Measurements from ENCODE around the gene FOXD3. TPM values are rescaled to one million over a fixed set of nuclear protein-coding genes. Genes with fewer than 3 reads are reported as not detected.
A peak's percentile ranks its signal among the peaks of the same experiment; 100 is the strongest.

Gene FOXD3
- total and polyA plus RNA-seq, 10 donors: 0.09 to 0.51 (median 0.17) TPM; not detected in 5

- H3K36me3 ChIP-seq: no peaks in the 10 kb centered on the region
- peaks cover 17 to 100% (median 86%) of the 10 kb centered on the region in 7 donors for H3K27me3 ChIP-seq (replicated peaks in 1 of 7)
- intact Hi-C loops (cut with DNase I; ENCODE audit: low total_unique reads): no loop called here
- no peak for DNase-seq
- H3K4me3 ChIP-seq: peak overlapping the region in 1 of 8 donors; percentile 33
- no peak overlapping the region for H3K27ac ChIP-seq
- peaks cover 0 to 32% (median 21%) of the 10 kb centered on the region in 6 donors for H3K4me1 ChIP-seq
- peaks cover 0 to 13% (median 0%) of the 10 kb centered on the region in 8 donors for H3K9me3 ChIP-seq
- TF ChIP-seq POLR2AphosphoS5 (IDR thresholded peaks at IDR 0.05) (no peak), POLR2A (IDR thresholded peaks at IDR 0.05) (no peak)
- TF ChIP-seq, protein P1, sequence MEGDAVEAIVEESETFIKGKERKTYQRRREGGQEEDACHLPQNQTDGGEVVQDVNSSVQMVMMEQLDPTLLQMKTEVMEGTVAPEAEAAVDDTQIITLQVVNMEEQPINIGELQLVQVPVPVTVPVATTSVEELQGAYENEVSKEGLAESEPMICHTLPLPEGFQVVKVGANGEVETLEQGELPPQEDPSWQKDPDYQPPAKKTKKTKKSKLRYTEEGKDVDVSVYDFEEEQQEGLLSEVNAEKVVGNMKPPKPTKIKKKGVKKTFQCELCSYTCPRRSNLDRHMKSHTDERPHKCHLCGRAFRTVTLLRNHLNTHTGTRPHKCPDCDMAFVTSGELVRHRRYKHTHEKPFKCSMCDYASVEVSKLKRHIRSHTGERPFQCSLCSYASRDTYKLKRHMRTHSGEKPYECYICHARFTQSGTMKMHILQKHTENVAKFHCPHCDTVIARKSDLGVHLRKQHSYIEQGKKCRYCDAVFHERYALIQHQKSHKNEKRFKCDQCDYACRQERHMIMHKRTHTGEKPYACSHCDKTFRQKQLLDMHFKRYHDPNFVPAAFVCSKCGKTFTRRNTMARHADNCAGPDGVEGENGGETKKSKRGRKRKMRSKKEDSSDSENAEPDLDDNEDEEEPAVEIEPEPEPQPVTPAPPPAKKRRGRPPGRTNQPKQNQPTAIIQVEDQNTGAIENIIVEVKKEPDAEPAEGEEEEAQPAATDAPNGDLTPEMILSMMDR (IDR thresholded peaks at IDR 0.05 in 8 of 11, conservative IDR thresholded peaks at IDR 0.05 in 3 of 11): no peak
- WGBS, 5 donors: 5 to 9% (median 6%) methylated on average over 28 of the region's 28 CpGs
Observed at GRCh38 chr1:63330331-63330916, 8.1 kb downstream of the FOXD3 start.

DNA sequence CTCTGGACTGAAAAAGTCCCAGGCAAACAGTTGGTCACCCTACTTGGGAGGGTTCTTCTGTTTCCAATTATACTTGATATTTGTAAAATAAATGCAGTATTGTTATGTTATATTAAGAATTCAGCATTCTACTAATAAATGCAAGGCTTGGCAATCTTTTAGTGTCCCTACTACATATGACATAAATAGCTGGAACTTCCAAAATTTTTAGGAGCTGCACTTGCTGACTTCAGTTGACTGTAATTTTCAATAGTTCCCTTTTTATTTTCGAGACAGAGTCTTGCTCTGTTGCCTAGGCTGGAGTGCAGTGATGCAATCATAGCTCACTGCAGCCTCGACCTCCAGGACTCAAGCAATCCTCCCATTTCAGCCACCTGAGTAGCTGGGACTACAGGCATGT lies 20.0 kb downstream of the FOXD3 start:
- Histone ChIP-seq H3K4me3 (no peak overlapping the region), H3K9me3 (no peaks in the 10 kb centered on the region), H3K36me3 (no peaks in the 10 kb centered on the region), H3K27me3 (replicated peaks in 1 of 7) (peaks cover 0 to 16% (median 3%) of the 10 kb centered on the region in 7 donors), H3K4me1 (no peaks in the 10 kb centered on the region), H3K27ac (no peak overlapping the region)
- DNase-seq: no peak
- TF ChIP-seq, protein P1 (IDR thresholded peaks at IDR 0.05 in 8 of 11, conservative IDR thresholded peaks at IDR 0.05 in 3 of 11): no peak
- no peak for TF ChIP-seq POLR2A (IDR thresholded peaks at IDR 0.05)
- TF ChIP-seq POLR2AphosphoS5 (IDR thresholded peaks at IDR 0.05): no peak
- WGBS, 5 donors: 24 to 41% (median 32%) methylated on average over 2 of the region's 2 CpGs
- intact Hi-C loops (cut with DNase I; ENCODE audit: low total_unique reads): no loop called here

- no peak overlapping the region for H3K27ac ChIP-seq
- 47 to 70% (median 62%) methylated on average over 1 of the region's 1 CpG for WGBS, 5 donors
- intact Hi-C loops (cut with DNase I; ENCODE audit: low total_unique reads): no loop called here
- H3K9me3 ChIP-seq: no peaks in the 10 kb centered on the region
- H3K27me3 ChIP-seq (replicated peaks in 1 of 7): peaks cover 0 to 30% (median 3%) of the 10 kb centered on the region in 7 donors
- TF ChIP-seq POLR2A (IDR thresholded peaks at IDR 0.05) (no peak), POLR2AphosphoS5 (IDR thresholded peaks at IDR 0.05) (no peak)
- TF ChIP-seq, protein P1 (IDR thresholded peaks at IDR 0.05 in 8 of 11, conservative IDR thresholded peaks at IDR 0.05 in 3 of 11): no peak
- H3K36me3 ChIP-seq: no peaks in the 10 kb centered on the region
- DNase-seq: no peak
- H3K4me1 ChIP-seq: no peaks in the 10 kb centered on the region
- H3K4me3 ChIP-seq: no peak overlapping the region
Observed at GRCh38 chr1:63343922-63344321, 21.6 kb downstream of the FOXD3 start.

DNA sequence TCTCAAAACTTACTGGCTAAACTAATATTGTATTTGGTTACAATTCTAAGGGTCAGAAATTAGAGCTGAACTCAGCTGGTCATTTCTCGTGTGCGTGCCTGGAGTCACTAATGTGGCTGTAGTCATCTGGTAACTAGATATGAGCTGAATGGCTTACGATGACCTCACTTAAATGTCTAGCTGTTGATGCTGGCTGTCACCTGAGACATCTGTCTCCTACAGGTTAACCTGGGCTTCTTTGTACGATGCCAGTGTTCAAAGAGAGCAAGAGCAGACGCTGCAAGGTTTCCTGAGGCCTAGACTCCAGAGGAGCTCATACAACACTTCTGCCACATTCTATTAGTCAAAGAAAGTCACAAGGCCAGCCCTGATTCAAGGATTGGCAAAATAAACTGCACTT lies 28.0 kb downstream of the FOXD3 start:
- intact Hi-C loops (cut with DNase I; ENCODE audit: low total_unique reads): no loop called here
- H3K27me3 ChIP-seq (replicated peaks in 1 of 7): peaks cover 0 to 59% (median 7%) of the 10 kb centered on the region in 7 donors
- 92 to 95% (median 94%) methylated on average over 5 of the region's 5 CpGs for WGBS, 5 donors
- DNase-seq: no peak
- H3K9me3 ChIP-seq: no peaks in the 10 kb centered on the region
- H3K36me3 ChIP-seq: no peaks in the 10 kb centered on the region
- no peak for TF ChIP-seq POLR2A (IDR thresholded peaks at IDR 0.05)
- TF ChIP-seq, protein P1 (IDR thresholded peaks at IDR 0.05 in 8 of 11, conservative IDR thresholded peaks at IDR 0.05 in 3 of 11): no peak
- no peak for TF ChIP-seq POLR2AphosphoS5 (IDR thresholded peaks at IDR 0.05)
- H3K4me3 ChIP-seq: no peak overlapping the region
- H3K4me1 ChIP-seq: no peaks in the 10 kb centered on the region
- H3K27ac ChIP-seq: no peak overlapping the region
